ACC112 (cell line): ENCODE measurements around the gene PIN1.

Source experiments
- H2AFZ ChIP-seq: fragments of 200-600 bp; sonication (generic); one replicate; pipeline ENCODE4 v1.6.0; 2017; ENCODE audit warnings: antibody characterized with exemption, low read length; ENCODE audit not compliant: unreplicated experiment
- H3K27ac ChIP-seq: fragments of 200-600 bp; sonication (generic); 2 replicates; pipeline ENCODE4 v1.5.1; 2014; ENCODE audit warnings: low read depth, mild to moderate bottlenecking, antibody characterized with exemption, low read length, moderate library complexity
- H3K27me3 ChIP-seq: fragments of 200-600 bp; sonication (generic); 2 replicates; pipeline ENCODE4 v1.6.1; 2014; ENCODE audit warnings: mild to moderate bottlenecking, antibody characterized with exemption, low read length, moderate library complexity, mixed read lengths; ENCODE audit not compliant: insufficient read depth
- H3K36me3 ChIP-seq: fragments of 200-600 bp; sonication (generic); 2 replicates; pipeline ENCODE4 v1.6.1; 2016; ENCODE audit warnings: mild to moderate bottlenecking, antibody characterized with exemption, low read length, moderate library complexity, mixed read lengths; ENCODE audit not compliant: insufficient read depth
- H3K4me1 ChIP-seq: fragments of 200-600 bp; sonication (generic); one replicate; pipeline ENCODE4 v1.6.1; 2016; ENCODE audit warnings: low read length, mixed read lengths; ENCODE audit not compliant: insufficient read depth, unreplicated experiment, control insufficient read depth
- H3K4me3 ChIP-seq: fragments of 200-600 bp; sonication (generic); 2 replicates; pipeline ENCODE4 v1.5.1; 2014; ENCODE audit warnings: mild to moderate bottlenecking, low read depth, low read length
- H3K79me2 ChIP-seq: fragments of 200-600 bp; sonication (generic); one replicate; pipeline ENCODE4 v1.6.0; 2016; ENCODE audit warnings: low read length; ENCODE audit not compliant: control insufficient read depth, unreplicated experiment, insufficient read depth

Gene PIN1

GRCh38 chr19:9872618-9873242, 37.6 kb downstream of the PIN1 start:
- Histone ChIP-seq H3K4me3 (no peak overlapping the region), H3K79me2 (no peaks in the 10 kb centered on the region), H3K27me3 (no peaks in the 10 kb centered on the region), H3K27ac (no peak overlapping the region), H2AFZ (no peak overlapping the region), H3K4me1 (no peaks in the 10 kb centered on the region), H3K36me3 (no peaks in the 10 kb centered on the region)

GRCh38 chr19:9875031-9875627, 40.0 kb downstream of the PIN1 start:
- no peaks in the 10 kb centered on the region for H3K79me2 ChIP-seq
- peaks cover 4% of the 10 kb centered on the region for H3K4me1 ChIP-seq
- H3K36me3 ChIP-seq = no peaks in the 10 kb centered on the region
- H3K27me3 ChIP-seq = no peaks in the 10 kb centered on the region
- no peak overlapping the region for H3K4me3 ChIP-seq
- no peak overlapping the region for H3K27ac ChIP-seq
- no peak overlapping the region for H2AFZ ChIP-seq

GRCh38 chr19:9875796-9876195, 40.7 kb downstream of the PIN1 start:
- no peak overlapping the region for H3K27ac ChIP-seq
- no peaks in the 10 kb centered on the region for H3K36me3 ChIP-seq
- no peaks in the 10 kb centered on the region for H3K27me3 ChIP-seq

GRCh38 chr19:9877780-9878510, 42.8 kb downstream of the PIN1 start:
- peak overlapping the region; percentile 2 for H2AFZ ChIP-seq
- no peaks in the 10 kb centered on the region for H3K27me3 ChIP-seq
- H3K27ac ChIP-seq = peak overlapping the region; percentile 31; the same call in 1 of the 2 replicates
- H3K4me3 ChIP-seq = no peak overlapping the region
- H3K36me3 ChIP-seq = no peaks in the 10 kb centered on the region
- H3K79me2 ChIP-seq = no peaks in the 10 kb centered on the region
- peaks cover 4% of the 10 kb centered on the region for H3K4me1 ChIP-seq

More at GRCh38 chr19:9875796-9876195, 40.7 kb downstream of the PIN1 start:
- H3K79me2 ChIP-seq = no peaks in the 10 kb centered on the region
- no peak overlapping the region for H2AFZ ChIP-seq
- H3K4me3 ChIP-seq = no peak overlapping the region
- peaks cover 4% of the 10 kb centered on the region for H3K4me1 ChIP-seq

- Histone ChIP-seq H3K79me2 (no peaks in the 10 kb centered on the region), H2AFZ (no peak overlapping the region)
Measured at GRCh38 chr19:9878511-9879196, 43.5 kb downstream of the PIN1 start.

GRCh38 chr19:9881720-9882119, 46.6 kb downstream of the PIN1 start:
- no peaks in the 10 kb centered on the region for H3K36me3 ChIP-seq
- no peak overlapping the region for H3K4me3 ChIP-seq
- H3K27me3 ChIP-seq = no peaks in the 10 kb centered on the region

More at GRCh38 chr19:9878511-9879196, 43.5 kb downstream of the PIN1 start:
- Histone ChIP-seq H3K36me3 (no peaks in the 10 kb centered on the region), H3K27ac (no peak overlapping the region), H3K4me3 (no peak overlapping the region), H3K27me3 (no peaks in the 10 kb centered on the region), H3K4me1 (peaks cover 4% of the 10 kb centered on the region)

GRCh38 chr19:9883231-9883758, 48.2 kb downstream of the PIN1 start:
- Histone ChIP-seq H3K79me2 (no peaks in the 10 kb centered on the region), H3K27me3 (no peaks in the 10 kb centered on the region), H3K4me1 (no peaks in the 10 kb centered on the region), H3K27ac (no peak overlapping the region), H3K36me3 (no peaks in the 10 kb centered on the region), H2AFZ (no peak overlapping the region), H3K4me3 (no peak overlapping the region)

More at GRCh38 chr19:9881720-9882119, 46.6 kb downstream of the PIN1 start:
- H3K4me1 ChIP-seq = peaks cover 4% of the 10 kb centered on the region
- no peak overlapping the region for H3K27ac ChIP-seq
- H3K79me2 ChIP-seq = no peaks in the 10 kb centered on the region
- H2AFZ ChIP-seq = no peak overlapping the region

- no peak overlapping the region for H3K27ac ChIP-seq
- no peaks in the 10 kb centered on the region for H3K79me2 ChIP-seq
- H3K4me1 ChIP-seq = no peaks in the 10 kb centered on the region
- no peak overlapping the region for H2AFZ ChIP-seq
- no peak overlapping the region for H3K4me3 ChIP-seq
- H3K36me3 ChIP-seq = no peaks in the 10 kb centered on the region
- H3K27me3 ChIP-seq = no peaks in the 10 kb centered on the region
Measured at GRCh38 chr19:9883764-9884163, 48.6 kb downstream of the PIN1 start.

- Histone ChIP-seq H3K36me3 (no peaks in the 10 kb centered on the region), H2AFZ (no peak overlapping the region), H3K4me3 (no peak overlapping the region), H3K27ac (no peak overlapping the region), H3K4me1 (no peaks in the 10 kb centered on the region), H3K79me2 (no peaks in the 10 kb centered on the region), H3K27me3 (no peaks in the 10 kb centered on the region)
Measured at GRCh38 chr19:9885077-9885552, 50.0 kb downstream of the PIN1 start.

GRCh38 chr19:9891609-9892373, 56.7 kb downstream of the PIN1 start:
- Histone ChIP-seq H3K79me2 (no peaks in the 10 kb centered on the region), H2AFZ (no peak overlapping the region), H3K4me3 (no peak overlapping the region), H3K36me3 (no peaks in the 10 kb centered on the region), H3K4me1 (no peaks in the 10 kb centered on the region), H3K27me3 (no peaks in the 10 kb centered on the region), H3K27ac (no peak overlapping the region)
